ENCODE measurements around the gene TMPO.
A peak's percentile ranks its signal among the peaks of the same experiment; 100 is the strongest.
"Not testable (repeated sequence)": the region's sequence is repeated elsewhere in the genome, so short reads cannot be mapped to it uniquely, and the experiment has no call there.

The TMPO gene

DNA sequence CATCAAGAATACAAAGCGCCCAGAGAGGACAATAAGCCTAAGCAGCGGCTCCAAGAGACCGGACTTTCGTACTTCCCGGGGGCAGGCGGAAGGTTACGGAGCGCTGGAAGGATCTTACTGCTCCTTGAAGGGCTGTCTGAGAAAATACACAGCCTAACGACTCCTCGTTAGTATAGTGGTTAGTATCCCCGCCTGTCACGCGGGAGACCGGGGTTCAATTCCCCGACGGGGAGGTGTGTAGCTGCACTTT is 12.1 kb upstream of the TMPO start:
- TF ChIP-seq MYC (IDR thresholded peaks at IDR 0.05; ENCODE audit: low read depth, low read length): no peak; the same call in 1 of the 2 replicates
- TF ChIP-seq, protein P1, sequence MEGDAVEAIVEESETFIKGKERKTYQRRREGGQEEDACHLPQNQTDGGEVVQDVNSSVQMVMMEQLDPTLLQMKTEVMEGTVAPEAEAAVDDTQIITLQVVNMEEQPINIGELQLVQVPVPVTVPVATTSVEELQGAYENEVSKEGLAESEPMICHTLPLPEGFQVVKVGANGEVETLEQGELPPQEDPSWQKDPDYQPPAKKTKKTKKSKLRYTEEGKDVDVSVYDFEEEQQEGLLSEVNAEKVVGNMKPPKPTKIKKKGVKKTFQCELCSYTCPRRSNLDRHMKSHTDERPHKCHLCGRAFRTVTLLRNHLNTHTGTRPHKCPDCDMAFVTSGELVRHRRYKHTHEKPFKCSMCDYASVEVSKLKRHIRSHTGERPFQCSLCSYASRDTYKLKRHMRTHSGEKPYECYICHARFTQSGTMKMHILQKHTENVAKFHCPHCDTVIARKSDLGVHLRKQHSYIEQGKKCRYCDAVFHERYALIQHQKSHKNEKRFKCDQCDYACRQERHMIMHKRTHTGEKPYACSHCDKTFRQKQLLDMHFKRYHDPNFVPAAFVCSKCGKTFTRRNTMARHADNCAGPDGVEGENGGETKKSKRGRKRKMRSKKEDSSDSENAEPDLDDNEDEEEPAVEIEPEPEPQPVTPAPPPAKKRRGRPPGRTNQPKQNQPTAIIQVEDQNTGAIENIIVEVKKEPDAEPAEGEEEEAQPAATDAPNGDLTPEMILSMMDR (IDR thresholded peaks at IDR 0.05; ENCODE audit: low read depth, low read length): no peak
- TF ChIP-seq, protein P2, sequence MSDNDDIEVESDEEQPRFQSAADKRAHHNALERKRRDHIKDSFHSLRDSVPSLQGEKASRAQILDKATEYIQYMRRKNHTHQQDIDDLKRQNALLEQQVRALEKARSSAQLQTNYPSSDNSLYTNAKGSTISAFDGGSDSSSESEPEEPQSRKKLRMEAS (IDR thresholded peaks at IDR 0.05; ENCODE audit: low read depth, low read length): no peak
- no peak for TF ChIP-seq POLR2A (IDR thresholded peaks at IDR 0.05; ENCODE audit: extremely low read depth, insufficient read length)
- peak; percentile 95 for DNase-seq (ENCODE audit: low read depth)
- peak overlapping the region; percentile 93 for H3K4me3 ChIP-seq (ENCODE audit: low read depth, low read length)

DNA sequence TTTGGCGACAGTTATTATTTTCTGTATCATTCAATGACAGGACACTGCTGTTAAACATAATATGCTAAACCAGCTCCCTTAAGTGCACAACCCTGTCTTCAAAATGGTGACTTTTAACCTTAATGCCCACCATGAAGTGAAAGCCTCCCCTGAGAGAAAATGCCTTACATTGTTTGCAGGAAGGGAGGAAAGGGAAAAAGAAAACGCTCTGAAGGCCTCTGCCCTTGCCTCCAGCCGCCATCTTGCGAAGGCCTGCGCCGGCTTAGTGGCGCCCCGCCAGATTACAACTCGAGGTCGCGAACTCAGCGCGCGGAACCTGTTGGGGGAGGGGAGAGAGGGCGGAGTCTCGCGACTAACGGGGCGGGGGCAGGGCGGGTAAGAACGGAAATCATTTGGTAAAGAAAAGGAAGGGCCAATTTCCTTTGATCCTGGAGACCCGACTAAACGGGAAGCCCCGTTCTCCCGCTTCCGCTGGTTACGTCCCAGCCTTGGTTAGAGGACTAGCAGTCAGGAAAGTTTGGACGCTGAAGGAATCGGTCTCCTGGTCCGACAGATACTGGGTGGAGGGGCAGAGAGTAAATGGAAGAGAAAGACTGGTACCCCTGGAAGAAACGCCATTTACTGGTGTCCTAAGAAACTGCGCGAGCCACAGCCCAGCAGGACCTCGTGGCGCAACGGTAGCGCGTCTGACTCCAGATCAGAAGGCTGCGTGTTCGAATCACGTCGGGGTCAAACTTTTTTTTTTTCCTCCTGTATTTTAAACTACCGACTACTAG is 11.6 kb upstream of the TMPO start:
- TF ChIP-seq, protein P1 (IDR thresholded peaks at IDR 0.05; ENCODE audit: low read depth, low read length): no peak
- peak; percentile 88 for TF ChIP-seq POLR2A (IDR thresholded peaks at IDR 0.05; ENCODE audit: extremely low read depth, insufficient read length)
- TF ChIP-seq, protein P2 (IDR thresholded peaks at IDR 0.05; ENCODE audit: low read depth, low read length): peak; percentile 92
- TF ChIP-seq MYC (IDR thresholded peaks at IDR 0.05; ENCODE audit: low read depth, low read length): peak; percentile 93
- peak; percentile 98 for DNase-seq (ENCODE audit: low read depth)
- H3K4me3 ChIP-seq (ENCODE audit: low read depth, low read length): peak overlapping the region; percentile 93

DNA sequence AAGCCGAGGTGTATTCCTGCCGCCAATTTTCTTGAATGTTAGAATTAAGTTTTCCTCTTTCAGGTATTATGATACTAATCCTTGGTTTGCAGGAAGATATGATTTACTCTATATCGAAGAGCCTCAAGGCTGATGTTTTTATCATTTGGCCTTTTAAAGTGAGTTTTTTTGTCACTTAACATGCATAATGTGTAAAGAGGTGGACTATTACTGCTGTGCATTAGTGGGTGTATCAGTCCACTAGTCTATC is 11.1 kb upstream of the TMPO start:
- H3K4me3 ChIP-seq (ENCODE audit: low read depth, low read length): peak overlapping the region; percentile 93
- TF ChIP-seq POLR2A (IDR thresholded peaks at IDR 0.05; ENCODE audit: extremely low read depth, insufficient read length) (no peak), MYC (IDR thresholded peaks at IDR 0.05; ENCODE audit: low read depth, low read length) (no peak)
- TF ChIP-seq, protein P1 (IDR thresholded peaks at IDR 0.05; ENCODE audit: low read depth, low read length): no peak
- TF ChIP-seq, protein P2 (IDR thresholded peaks at IDR 0.05; ENCODE audit: low read depth, low read length): no peak
- DNase-seq (ENCODE audit: low read depth): no peak

DNA sequence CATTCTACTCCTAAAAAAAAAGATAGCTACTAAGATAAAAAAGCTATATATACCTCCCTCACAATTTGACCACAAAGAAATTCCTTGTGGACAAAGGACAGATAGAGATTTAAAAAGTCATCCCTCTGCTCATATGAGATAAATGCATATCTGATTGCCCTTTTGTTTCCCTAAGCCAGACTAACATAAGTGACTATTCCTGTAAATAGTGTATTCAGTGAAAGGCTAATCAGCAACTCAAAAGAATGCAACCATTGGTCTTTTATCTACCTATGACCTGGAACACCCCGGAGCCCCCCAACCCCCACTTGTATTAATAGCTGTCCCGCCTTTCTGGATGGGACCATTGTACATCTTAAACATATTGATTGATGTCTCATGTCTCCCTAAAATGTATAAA is 6.3 kb upstream of the TMPO start:
- TF ChIP-seq, protein P2 (IDR thresholded peaks at IDR 0.05; ENCODE audit: low read depth, low read length): no peak
- TF ChIP-seq, protein P1 (IDR thresholded peaks at IDR 0.05; ENCODE audit: low read depth, low read length): no peak
- TF ChIP-seq MYC (IDR thresholded peaks at IDR 0.05; ENCODE audit: low read depth, low read length): no peak
- no peak for TF ChIP-seq POLR2A (IDR thresholded peaks at IDR 0.05; ENCODE audit: extremely low read depth, insufficient read length)
- DNase-seq (ENCODE audit: low read depth): no peak
- H3K4me3 ChIP-seq (ENCODE audit: low read depth, low read length): no peak overlapping the region

DNA sequence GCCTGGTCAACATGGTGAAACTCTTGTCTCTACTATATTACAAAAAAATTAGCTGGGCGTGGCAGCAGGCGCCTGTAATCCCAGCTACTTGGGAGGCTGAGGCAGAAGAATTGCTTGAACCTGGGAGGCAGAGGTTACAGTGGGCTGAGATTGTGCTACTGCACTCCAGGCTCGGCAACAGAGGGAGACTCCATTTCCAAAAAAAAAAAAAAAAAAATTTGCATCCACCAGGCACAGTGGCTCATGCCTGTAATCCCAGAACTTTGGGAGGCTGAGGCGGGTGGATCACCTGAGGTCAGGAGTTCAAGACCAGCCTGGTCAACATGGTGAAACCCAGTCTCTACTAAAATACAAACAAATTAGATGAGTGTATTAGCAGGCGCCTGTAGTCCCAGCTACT is 3.6 kb upstream of the TMPO start:
- not testable (repeated sequence) for DNase-seq (ENCODE audit: low read depth); H3K4me3 ChIP-seq (ENCODE audit: low read depth, low read length)

DNA sequence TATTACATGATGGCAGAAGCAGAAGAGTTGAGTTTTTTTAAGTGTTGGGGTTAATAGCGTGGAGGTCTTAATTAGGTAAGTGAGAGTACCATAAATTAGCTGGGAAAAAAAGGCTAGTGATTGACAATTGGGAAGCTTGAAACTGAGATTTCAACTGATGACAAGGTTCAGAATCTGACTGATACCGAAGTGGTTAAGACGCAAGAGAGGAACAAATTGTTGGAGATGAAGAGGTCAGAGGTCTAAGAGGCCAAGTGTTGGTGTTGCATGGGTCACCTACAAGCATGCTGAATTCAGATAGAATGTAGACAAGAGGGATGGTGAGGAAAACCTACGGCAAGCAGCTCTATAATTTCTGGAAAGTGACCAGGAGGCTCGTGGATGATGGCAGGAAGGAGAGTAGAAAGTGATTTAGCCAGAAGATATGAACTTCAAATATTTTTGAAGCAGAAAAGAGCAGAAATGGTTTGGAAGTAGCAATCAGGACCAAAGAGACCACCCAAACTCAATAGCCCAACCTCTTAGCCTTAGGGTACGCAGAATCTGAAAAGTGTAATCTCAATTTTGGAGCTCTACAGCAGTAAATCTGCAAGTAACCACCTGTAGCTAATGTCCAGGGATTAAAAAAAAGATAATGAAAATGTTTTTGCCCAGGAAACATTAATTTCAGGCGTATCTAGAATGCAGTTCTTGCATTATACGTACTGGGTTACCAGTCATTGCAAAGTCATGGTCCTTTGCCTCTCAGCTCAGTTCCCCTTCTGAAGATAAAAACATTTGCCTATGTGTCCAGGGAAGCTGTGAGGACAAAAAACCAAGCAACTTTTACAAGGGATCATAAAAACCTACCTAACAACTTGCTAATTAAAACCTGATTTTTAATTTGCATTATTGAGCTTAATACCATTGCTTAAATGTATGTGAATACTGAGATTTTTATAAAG is 1.7 kb upstream of the TMPO start:
- TF ChIP-seq, protein P1 (IDR thresholded peaks at IDR 0.05; ENCODE audit: low read depth, low read length): no peak
- TF ChIP-seq, protein P2 (IDR thresholded peaks at IDR 0.05; ENCODE audit: low read depth, low read length): 0 out of 2 replicates have a peak, but pooled peaks have one; percentile 11
- DNase-seq (ENCODE audit: low read depth): peak; percentile 76
- peak overlapping the region; percentile 92 for H3K4me3 ChIP-seq (ENCODE audit: low read depth, low read length)

All from NB4 (cell line).